ENCODE results near the gene SSBP3. TPM values are rescaled to one million over a fixed set of nuclear protein-coding genes. Genes with fewer than 3 reads are reported as not detected.

Gene SSBP3
- total RNA-seq, 2 donors from 2014 or later: 7.9 to 23.1 TPM

DNA sequence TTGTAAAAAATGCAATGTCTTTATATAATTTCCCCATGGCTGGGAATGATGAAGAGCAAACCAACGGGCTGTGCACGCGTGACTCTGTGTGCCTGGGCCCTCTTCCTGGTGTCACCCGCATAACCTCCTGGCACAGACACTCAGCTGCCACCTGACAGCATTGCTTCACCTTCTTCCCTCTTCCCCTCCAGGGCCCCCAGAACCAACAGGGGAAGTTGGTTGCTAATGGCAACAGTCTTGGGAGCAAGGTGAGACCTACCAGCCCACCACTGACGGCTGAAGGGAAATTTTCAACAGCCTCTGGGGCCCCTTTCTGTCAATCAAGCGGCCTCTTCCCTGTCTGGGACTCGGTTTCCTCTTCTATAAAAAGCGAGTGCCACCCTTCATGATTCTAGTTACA lies 33.2 kb downstream of the SSBP3 start:
- peaks cover 54% of the 10 kb centered on the region for H3K4me1 ChIP-seq
- intact Hi-C loops (cut with DNase I): no loop called here
- H3K9me3 ChIP-seq: no peaks in the 10 kb centered on the region
- TF ChIP-seq POLR2A (IDR thresholded peaks at IDR 0.05): no peak
- no peak for TF ChIP-seq CTCF (IDR thresholded peaks at IDR 0.05)
- 72 to 89% methylated on average over 8 of the region's 8 CpGs for WGBS, 2 donors
- DNase-seq (no peak), ATAC-seq (no peak)
- H3K27me3 ChIP-seq: no peaks in the 10 kb centered on the region
- no peak overlapping the region for H3K4me3 ChIP-seq
- no peak overlapping the region for H3K27ac ChIP-seq
- H3K36me3 ChIP-seq (replicated peaks in 1 of 2; ENCODE audit: insufficient read depth in 1 of 2, low read depth in 2 of 2): no peaks in the 10 kb centered on the region

DNA sequence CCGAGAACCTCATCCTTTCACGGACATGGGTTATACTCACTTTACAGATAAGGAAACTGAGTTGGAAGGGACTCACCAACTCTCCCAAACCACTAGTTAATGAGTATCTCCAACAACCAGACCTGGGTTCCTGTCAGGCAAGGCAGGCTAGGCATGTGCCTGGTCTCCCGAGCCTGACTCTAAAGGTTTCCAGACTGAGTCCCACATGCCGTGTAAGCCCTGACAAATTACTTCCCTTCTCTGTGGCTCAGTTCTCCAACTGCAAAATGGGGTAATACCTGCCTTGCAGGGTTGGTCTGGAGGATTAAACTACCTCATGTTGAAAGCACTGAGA lies 34.3 kb downstream of the SSBP3 start:
- TF ChIP-seq POLR2A (IDR thresholded peaks at IDR 0.05): no peak
- no peak for TF ChIP-seq CTCF (IDR thresholded peaks at IDR 0.05)
- no peak overlapping the region for H3K4me3 ChIP-seq
- no peaks in the 10 kb centered on the region for H3K9me3 ChIP-seq
- intact Hi-C loops (cut with DNase I): no loop called here
- H3K4me1 ChIP-seq: peaks cover 47% of the 10 kb centered on the region
- H3K27me3 ChIP-seq: no peaks in the 10 kb centered on the region
- WGBS, 2 donors: 11 to 13% methylated on average over 4 of the region's 4 CpGs
- DNase-seq: no peak
- peak overlapping the region in 2 of 4 donors; percentile 21 to 56 for H3K27ac ChIP-seq
- no peaks in the 10 kb centered on the region for H3K36me3 ChIP-seq (replicated peaks in 1 of 2; ENCODE audit: insufficient read depth in 1 of 2, low read depth in 2 of 2)
- peak; percentile 47 for ATAC-seq

DNA sequence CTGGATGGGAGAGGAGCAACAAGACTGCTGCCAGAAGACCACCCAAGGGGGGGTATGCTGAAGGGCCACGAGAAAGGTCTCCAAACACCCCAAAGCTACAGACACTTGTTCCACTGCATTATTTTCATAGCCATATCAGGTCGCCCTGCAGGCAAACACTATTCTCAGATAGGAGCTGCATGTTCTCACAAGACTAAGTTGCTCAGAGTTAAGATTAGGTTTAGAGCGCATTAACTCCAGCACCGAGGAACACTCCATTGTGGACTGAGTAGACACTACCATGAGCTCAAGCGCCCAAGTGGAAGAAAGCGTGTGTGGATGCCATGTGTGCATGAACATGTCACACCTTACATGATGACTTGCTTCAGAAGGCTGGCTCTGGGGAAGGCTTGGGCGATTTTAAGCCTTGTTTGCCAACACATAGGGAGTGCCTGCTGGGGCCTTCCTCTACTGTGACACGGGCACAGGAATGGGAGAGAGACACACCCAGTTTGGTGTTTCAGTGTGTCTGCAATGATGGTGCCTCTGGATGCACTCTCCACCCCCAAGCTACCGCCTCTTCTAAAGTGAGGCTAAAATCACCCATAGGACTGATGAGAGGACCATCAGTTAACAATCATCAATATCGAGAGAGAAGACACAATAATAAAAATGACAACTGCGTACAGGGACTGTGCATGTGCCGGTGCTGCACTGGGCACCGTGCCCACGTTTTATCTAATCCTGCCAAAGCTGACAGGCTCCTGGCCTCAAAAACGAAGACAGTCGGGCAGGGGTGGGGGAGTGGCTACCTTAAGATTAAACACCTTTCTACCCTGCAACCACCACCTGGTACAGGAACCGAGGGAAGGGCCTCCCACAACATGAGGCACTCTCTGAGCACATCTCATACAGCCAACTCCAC lies 34.9 kb downstream of the SSBP3 start:
- Histone ChIP-seq H3K9me3 (no peaks in the 10 kb centered on the region), H3K36me3 (replicated peaks in 1 of 2; ENCODE audit: insufficient read depth in 1 of 2, low read depth in 2 of 2) (no peaks in the 10 kb centered on the region), H3K4me3 (no peak overlapping the region), H3K4me1 (peaks cover 43% of the 10 kb centered on the region), H3K27me3 (no peaks in the 10 kb centered on the region), H3K27ac (peak overlapping the region in 2 of 4 donors; percentile 21 to 56)
- TF ChIP-seq POLR2A (IDR thresholded peaks at IDR 0.05) (no peak), CTCF (IDR thresholded peaks at IDR 0.05) (no peak)
- DNase-seq (peak; percentile 58 to 72 (median 64)), ATAC-seq (peak; percentile 47)
- intact Hi-C loops (cut with DNase I): no loop called here
- 25 to 35% methylated on average over 11 to 17 of the region's 17 CpGs for WGBS, 2 donors

GRCh38 chr1:54370287-54370989 lies 35.8 kb downstream of the SSBP3 start:
- no peak for TF ChIP-seq POLR2A (IDR thresholded peaks at IDR 0.05)
- TF ChIP-seq CTCF (IDR thresholded peaks at IDR 0.05): no peak
- Histone ChIP-seq H3K36me3 (replicated peaks in 1 of 2; ENCODE audit: insufficient read depth in 1 of 2, low read depth in 2 of 2) (no peaks in the 10 kb centered on the region), H3K27ac (peak overlapping the region in 1 of 4 donors; percentile 56), H3K9me3 (no peaks in the 10 kb centered on the region), H3K27me3 (no peaks in the 10 kb centered on the region), H3K4me3 (no peak overlapping the region), H3K4me1 (peaks cover 38% of the 10 kb centered on the region)
- intact Hi-C loops (cut with DNase I): no loop called here
- ATAC-seq: no peak
- WGBS, 2 donors: 59 to 65% methylated on average over 14 of the region's 14 CpGs
- no peak for DNase-seq

Measured in body of pancreas (tissue), 4 donors.